Gastrocnemius medialis (tissue), 4 donors: ENCODE data around the gene ADIRF.

ENCODE experiments used
- CTCF ChIP-seq, 5 experiments: fragments of 450-650 bp in 3 of 5; fragments of 200-600 bp in 2 of 5; sonication (generic) in 2 of 5; IDR thresholded peaks in 4 of 5; conservative IDR thresholded peaks in 1 of 5; 1 replicate in 4 of 5; 2 replicates in 1 of 5; pipeline ENCODE4 v1.5.1; 2016 to 2019; ENCODE audit warnings: antibody characterized with exemption in 5 of 5, mild to moderate bottlenecking in 3 of 5, moderate library complexity in 3 of 5
- POLR2A ChIP-seq, 2 donors: fragments of 450-650 bp; IDR thresholded peaks; one replicate each; pipeline ENCODE4 v1.6.1; 2017; ENCODE audit warnings: antibody characterized with exemption in 2 of 2, mild to moderate bottlenecking in 2 of 2, moderate library complexity in 2 of 2

- TF ChIP-seq POLR2A (IDR thresholded peaks at IDR 0.05) (no peak), CTCF (IDR thresholded peaks at IDR 0.05 in 4 of 5, conservative IDR thresholded peaks at IDR 0.05 in 1 of 5) (no peak)
These were observed 32.2 kb downstream of the ADIRF start for GRCh38 chr10:87000491-87000890.
